NOMO-1 treated with DMSO at 0.1 percent for 48 hours (cell line): ENCODE measurements around the gene RPL22.

Experiments used
- DNase-seq: peaks from one replicate; lab custom pipeline; 2025; ENCODE audit not compliant: unreplicated experiment; lab: John Stamatoyannopoulos, UW

Gene RPL22

DNA sequence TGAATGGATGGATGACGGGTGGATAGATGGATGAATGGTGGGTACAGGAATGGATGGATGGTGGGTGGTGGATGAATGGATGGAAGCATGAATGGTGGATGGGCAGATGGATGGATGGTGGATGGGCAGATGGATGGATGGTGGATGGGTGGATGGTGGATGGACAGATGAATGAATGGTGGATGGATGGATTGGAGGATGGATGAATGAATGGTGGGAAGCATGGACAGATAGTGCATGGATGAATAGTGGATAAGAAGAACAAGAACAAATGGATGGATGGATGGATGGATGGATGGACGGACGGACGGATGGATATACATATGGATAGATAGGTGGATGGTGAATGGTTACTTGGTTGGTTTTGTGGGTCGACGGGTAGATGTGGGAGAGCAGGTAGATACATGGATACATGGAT lies 24.0 kb downstream of the RPL22 start:
- DNase-seq, result no peak

- no peak for DNase-seq
These were observed 24.6 kb downstream of the RPL22 start for GRCh38 chr1:6174621-6175410.

- DNase-seq, result no peak
These were observed 26.8 kb downstream of the RPL22 start for GRCh38 chr1:6172549-6172948.

DNA sequence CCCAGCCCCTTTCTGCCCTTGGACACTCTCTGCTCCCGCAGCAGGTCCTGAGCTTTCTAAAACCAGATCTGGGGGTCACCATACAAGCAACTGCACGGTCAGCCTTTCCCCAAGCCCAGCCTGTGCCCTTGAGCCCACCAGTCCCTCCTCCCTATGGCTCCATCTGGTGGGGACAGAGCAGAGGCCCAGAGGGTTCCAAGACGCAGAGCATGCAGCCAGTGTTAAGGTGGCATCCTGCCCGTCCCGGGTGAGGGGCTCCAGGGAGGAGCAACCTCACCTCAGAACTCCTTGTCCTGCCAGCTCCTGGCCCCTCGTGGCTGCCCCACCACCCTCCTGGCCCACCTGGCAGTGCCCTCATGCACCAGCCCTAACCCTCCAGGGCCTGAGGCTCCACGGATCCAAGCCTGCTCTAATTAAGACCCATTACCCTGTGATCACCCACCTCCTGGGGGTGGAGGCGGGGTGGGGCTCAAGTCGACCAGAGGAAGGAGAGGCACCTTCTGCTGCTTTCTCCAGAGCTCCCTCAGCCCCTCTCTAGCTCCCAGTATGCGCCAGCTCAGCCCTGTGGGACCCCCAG lies 27.8 kb downstream of the RPL22 start:
- no peak for DNase-seq

DNA sequence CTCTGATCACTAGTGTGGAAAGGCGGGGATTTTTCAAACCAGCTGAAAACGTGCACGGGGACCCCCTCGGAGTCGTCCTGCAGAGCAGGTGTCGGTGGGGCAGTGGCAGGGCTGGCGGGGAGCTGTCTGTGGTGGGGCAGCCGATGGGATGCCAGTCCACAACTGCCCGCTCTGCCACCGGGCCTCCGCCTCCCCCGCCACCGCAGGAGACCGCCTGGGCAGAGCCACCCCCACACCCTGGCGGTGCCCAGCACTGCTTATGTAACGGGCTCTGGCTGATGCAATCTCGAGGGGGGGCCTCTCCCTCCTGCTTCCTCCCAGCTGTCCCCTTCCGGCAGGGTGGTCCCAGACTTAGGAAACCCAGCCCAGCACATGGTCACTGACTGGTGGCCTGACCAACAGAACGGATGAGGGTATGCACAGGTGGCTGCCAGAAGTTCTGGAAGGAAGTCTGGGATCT lies 28.6 kb downstream of the RPL22 start:
- no peak for DNase-seq

DNA sequence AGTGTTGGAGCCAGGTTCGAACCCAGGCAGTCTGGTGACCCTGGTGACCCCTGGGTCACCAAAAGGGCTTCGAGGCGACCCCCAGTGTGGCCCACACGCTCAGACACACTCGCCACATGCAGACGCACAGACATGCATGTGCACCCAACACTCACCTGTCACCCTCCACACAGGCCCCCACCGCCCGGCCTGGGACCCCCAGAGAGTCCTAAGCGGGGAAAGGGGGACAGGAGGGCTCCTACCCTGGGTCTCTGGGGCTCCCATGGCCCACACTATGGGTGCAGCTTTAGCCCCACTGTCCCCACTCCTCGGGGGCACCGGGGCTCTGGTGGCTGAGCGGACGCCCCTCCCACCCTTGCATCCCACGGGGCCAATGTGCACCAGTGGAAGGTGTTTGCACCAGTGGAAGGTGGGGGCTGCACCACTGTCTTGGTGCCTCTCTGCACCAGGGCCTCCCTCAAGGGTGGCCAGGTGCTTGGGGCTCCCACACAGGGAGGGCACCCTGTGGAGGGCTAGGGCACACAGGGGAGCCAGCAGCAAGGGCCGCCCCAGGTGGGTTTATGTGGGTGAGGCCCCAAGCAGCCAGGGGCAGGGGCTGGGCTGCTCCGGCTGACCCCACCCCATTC lies 29.2 kb downstream of the RPL22 start:
- no peak for DNase-seq

GRCh38 chr1:6168947-6169586 lies 30.3 kb downstream of the RPL22 start:
- no peak for DNase-seq

DNA sequence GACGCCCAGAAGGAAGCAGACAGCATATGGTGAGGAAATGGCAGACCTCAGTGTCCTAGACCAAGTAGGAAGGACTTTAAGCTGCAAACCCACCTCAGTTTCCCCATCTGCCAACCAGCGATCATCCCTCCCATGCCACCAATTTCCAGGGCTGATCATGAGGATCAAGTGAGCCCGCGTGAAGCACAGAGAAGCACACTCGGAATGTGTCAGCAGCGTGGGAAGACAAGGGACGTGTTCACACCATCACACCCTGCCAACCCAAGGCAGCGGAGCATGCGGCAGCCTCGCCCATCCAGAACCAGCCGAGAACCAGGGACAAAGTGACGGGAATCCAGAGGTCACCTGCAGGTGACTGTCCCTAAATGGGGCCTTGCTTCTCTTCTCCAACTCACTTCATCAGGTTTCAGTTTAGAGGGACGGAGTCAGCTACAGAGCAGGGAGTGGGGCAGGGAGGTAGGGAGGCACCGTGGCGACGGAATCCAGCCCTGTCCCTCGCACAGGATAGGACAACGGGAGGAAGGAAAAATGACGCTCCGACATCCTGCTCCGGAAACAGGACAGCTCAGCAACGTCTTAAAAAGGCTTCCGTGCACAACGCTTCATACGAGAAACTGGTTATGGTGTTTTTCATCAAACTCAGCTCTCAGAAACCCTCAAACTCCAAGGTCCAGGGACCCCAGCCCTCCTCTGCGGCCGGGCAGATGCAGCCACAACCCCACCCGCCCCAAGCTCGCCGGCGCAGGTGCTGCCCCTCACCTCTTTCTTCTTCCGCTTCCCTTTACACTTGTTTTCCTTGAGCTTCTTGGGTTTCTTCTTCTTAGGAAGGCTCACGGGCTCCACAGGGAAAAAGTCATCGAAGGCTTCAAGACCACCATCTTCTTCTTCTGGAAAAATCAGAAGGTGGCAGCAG lies 31.7 kb downstream of the RPL22 start:
- DNase-seq, result no peak

GRCh38 chr1:6166655-6167390 lies 32.6 kb downstream of the RPL22 start:
- DNase-seq, result no peak

DNA sequence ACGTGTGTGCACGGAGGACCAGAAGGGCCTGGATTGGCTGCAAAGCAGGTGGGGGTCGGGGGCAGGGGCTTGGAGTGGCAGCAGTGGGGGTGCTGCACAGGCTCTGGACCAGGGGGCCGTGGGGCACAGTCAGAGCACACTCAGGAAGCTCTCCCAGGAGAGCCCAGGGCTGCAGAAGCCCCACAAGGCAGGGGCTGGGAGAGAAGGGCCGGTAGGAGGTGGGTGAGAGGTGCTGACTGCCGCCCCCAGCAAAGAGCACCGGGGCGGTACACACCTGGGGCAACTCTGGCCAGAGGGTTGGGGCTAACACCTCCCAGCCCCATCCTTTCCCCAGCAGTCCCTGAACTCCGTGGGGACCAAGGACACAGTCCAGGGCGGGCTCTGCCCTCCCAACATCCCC lies 33.2 kb downstream of the RPL22 start:
- DNase-seq, result no peak

- no peak for DNase-seq
These were observed 33.9 kb downstream of the RPL22 start for GRCh38 chr1:6165441-6165985.

GRCh38 chr1:6165027-6165426 lies 34.4 kb downstream of the RPL22 start:
- no peak for DNase-seq

DNA sequence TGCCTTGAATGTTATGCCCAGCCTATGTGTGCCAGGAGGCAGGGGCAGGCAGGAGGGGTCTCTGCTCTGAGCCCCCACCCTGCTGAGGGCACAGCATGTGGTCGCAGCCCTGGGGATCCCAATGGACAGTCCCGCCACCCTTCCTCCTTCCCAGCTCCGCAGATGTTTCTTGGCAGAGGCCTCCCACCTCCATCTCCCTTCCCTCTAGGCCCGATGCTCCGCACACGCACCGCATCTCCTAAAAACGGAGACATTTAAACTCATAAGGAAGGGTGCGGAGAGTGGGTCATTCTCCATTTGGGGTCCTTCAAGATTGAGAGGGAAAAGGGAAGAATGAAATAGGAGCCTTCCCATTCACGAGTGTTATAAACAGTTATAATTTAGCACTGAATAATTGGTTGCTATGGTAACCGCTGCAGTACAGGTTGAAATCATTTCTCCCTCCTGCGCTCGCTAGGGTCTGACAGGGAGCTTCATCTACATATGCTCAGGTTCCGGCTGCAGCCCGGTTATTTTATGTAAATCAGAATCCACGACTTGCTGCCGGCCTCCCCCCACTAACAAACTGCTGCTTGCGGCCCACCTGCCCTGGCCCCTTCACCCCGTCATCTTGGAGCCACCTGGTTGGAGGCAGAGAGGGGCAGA lies 35.3 kb downstream of the RPL22 start:
- DNase-seq, result no peak

DNA sequence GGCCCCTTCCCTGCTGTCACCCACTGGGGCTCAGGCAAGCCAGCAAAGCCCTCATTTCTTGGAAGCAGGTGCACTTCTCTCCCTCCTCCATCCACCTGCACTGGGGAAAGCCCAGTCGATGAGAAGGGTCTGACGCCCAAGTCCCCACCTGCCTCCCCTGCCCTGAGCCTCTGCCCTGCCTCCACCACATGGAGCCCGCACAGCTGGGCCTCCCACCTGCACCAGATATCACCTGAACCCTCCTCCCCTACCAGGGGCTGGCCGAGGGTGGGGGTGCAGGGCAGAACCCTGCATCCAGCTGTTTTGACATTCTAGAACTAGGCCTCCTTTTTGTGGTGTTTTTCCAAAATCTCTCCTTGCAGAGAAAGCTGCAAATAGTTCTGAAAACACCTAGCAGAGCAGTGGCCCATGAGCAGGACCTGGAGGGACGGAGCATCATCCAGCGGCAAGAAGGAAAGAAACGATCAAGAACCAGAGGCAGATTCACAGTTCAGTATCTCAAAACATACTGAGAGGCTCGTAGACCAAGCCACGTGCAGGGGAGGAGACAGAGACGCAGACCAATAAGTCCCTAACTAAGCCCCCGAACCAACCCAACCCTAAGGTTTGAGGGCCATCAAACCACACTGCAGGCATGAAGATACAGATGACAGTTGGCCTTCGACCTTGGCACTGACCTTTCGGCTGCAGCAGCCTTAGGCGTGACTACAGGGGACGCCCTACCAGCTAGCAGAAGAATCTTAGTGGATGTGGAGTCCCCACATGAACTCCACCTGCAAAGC lies 36.0 kb downstream of the RPL22 start:
- DNase-seq, result no peak

- no peak for DNase-seq
These were observed 36.6 kb downstream of the RPL22 start for GRCh38 chr1:6162773-6163172.

DNA sequence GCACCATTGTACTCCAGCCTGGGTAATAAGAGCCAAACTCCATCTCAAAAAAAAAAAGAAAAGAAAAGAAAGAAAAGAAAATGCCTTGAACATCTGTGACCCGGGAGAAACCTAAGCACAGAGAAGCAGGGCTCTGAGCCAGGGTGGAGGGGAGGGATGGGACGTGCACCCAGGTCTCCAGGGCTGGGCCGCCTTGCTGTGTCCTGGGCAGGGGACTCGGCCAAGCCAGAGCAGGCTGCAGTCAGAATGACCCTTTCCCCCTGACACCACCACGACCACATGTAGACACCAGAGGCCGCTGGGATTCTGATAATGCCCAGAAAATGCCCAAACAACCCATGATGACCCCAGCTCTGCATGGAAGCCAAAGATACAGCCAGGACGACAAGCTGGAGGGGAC lies 37.1 kb downstream of the RPL22 start:
- DNase-seq, result no peak

DNA sequence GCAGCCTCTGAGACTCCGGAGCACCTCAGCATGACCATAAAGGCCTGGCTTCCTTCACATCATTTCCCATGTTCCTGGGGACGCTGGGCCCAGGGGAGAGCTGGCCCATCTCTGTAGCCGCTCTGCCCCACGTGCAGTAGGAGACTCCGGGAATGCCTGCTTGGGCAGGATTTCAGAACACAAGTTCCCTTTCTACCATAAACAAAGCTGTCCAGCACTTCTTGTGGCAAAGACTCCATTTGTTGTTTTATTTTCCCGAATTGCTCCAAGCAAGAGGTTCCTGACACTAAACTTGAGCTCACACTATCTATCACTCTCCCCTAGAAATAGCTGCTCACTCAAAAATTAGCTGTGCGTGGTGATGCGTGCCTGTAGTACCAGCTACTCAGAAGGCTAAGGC lies 41.2 kb downstream of the RPL22 start:
- DNase-seq, result no peak

DNA sequence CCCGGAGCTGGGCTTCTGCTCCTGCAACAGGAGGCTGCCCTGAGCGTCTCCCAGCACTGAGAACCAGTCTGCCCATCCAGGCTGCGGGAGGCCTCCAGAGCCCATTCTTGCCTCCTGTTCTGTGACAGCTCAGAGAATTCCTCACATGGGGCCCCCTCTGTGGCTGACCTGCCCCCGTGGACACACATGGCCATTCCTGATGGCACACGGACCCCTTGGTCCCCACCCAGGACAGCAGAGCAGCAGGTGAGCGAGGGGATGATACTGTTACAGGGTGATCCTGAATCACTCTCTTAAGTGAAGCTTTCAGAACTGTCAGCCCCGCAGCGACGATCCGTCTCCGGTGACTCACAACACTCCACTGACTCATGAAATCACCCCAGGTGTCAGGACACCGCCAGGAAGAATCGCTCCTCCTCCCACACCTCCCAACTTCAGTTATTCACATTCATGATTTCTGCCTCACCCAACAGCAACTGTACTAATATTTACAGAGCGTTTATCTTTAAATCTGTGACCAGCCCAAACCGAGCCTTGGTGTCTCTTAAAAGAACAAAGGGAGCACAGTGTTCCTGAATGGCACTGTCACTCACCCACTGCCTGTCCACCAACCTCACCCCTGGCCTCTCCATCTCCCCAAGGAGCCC lies 41.7 kb downstream of the RPL22 start:
- no peak for DNase-seq
